Neutrophil (primary cell): ENCODE measurements around the gene AMDHD1.

Source experiments
- H3K27ac ChIP-seq: fragments of 200-600 bp; sonication (generic); 2 replicates; pipeline ENCODE4 v1.5.1; 2016; ENCODE audit warnings: mild to moderate bottlenecking, moderate library complexity
- H3K27me3 ChIP-seq: fragments of 200-600 bp; sonication (generic); 2 replicates; pipeline ENCODE4 v1.6.0; 2016; ENCODE audit warnings: mild to moderate bottlenecking
- H3K36me3 ChIP-seq: fragments of 200-600 bp; sonication (generic); 2 replicates; pipeline ENCODE4 v1.5.1; 2017
- H3K4me1 ChIP-seq, 2 experiments: fragments of 200-600 bp in 1 of 2; sonication (generic) in 1 of 2; 1 replicate in 1 of 2; 2 replicates in 1 of 2; pipeline versions ENCODE4 v1.5.1 to v1.6.1; 2013 to 2016; ENCODE audit warnings: low read depth in 1 of 2, low read length in 1 of 2, mild to moderate bottlenecking in 1 of 2, moderate library complexity in 1 of 2; ENCODE audit not compliant: control insufficient read depth in 1 of 2, insufficient read depth in 1 of 2
- H3K4me3 ChIP-seq, 2 experiments: fragments of 200-600 bp in 1 of 2; sonication (generic) in 1 of 2; 1 replicate in 1 of 2; 2 replicates in 1 of 2; pipeline ENCODE4 v1.5.1; 2013 to 2016; ENCODE audit warnings: low read depth in 1 of 2, low read length in 1 of 2, mild to moderate bottlenecking in 1 of 2, moderate library complexity in 1 of 2
- H3K9me3 ChIP-seq: fragments of 200-600 bp; sonication (generic); 2 replicates; pipeline ENCODE4 v1.5.1; 2016
- CTCF ChIP-seq: fragments of 200-600 bp; sonication (generic); IDR thresholded peaks from 2 replicates; pipeline ENCODE4 v1.5.1; 2016; ENCODE audit warnings: antibody characterized with exemption

The AMDHD1 gene

GRCh38 chr12:96000858-96001257, 57.7 kb downstream of the AMDHD1 start:
- Histone ChIP-seq H3K36me3 (peaks cover 72% of the 10 kb centered on the region), H3K4me1 (peaks cover 28 to 30% of the 10 kb centered on the region in 2 experiments), H3K27ac (peak overlapping the region; percentile 98), H3K4me3 (no peak overlapping the region), H3K9me3 (no peaks in the 10 kb centered on the region), H3K27me3 (no peaks in the 10 kb centered on the region)
- TF ChIP-seq CTCF: no peak

- no peak for TF ChIP-seq CTCF
- Histone ChIP-seq H3K36me3 (peaks cover 99% of the 10 kb centered on the region), H3K4me3 (no peak overlapping the region), H3K27ac (no peak overlapping the region), H3K9me3 (no peaks in the 10 kb centered on the region), H3K4me1 (peaks cover 0 to 4% of the 10 kb centered on the region in 2 experiments), H3K27me3 (no peaks in the 10 kb centered on the region)
Observed at GRCh38 chr12:96006727-96007126, 63.6 kb downstream of the AMDHD1 start.

- H3K36me3 ChIP-seq: peaks cover 99% of the 10 kb centered on the region
Observed at GRCh38 chr12:96007729-96008128, 64.6 kb downstream of the AMDHD1 start.

GRCh38 chr12:96014943-96015599, 71.9 kb downstream of the AMDHD1 start:
- no peaks in the 10 kb centered on the region for H3K4me1 ChIP-seq
- peak overlapping the region; percentile 23 for H3K27ac ChIP-seq
- no peaks in the 10 kb centered on the region for H3K27me3 ChIP-seq
- peaks cover 93% of the 10 kb centered on the region for H3K36me3 ChIP-seq
- no peak overlapping the region for H3K4me3 ChIP-seq
- no peaks in the 10 kb centered on the region for H3K9me3 ChIP-seq
- TF ChIP-seq CTCF: no peak

More at GRCh38 chr12:96007729-96008128, 64.6 kb downstream of the AMDHD1 start:
- H3K4me3 ChIP-seq: no peak overlapping the region
- no peaks in the 10 kb centered on the region for H3K27me3 ChIP-seq
- no peak for TF ChIP-seq CTCF
- peaks cover 0 to 4% of the 10 kb centered on the region in 2 experiments for H3K4me1 ChIP-seq
- no peaks in the 10 kb centered on the region for H3K9me3 ChIP-seq
- peak overlapping the region; percentile 17 for H3K27ac ChIP-seq

GRCh38 chr12:96015672-96016071, 72.5 kb downstream of the AMDHD1 start:
- Histone ChIP-seq H3K36me3 (peaks cover 92% of the 10 kb centered on the region), H3K27ac (no peak overlapping the region), H3K4me3 (no peak overlapping the region), H3K27me3 (no peaks in the 10 kb centered on the region), H3K4me1 (no peaks in the 10 kb centered on the region), H3K9me3 (no peaks in the 10 kb centered on the region)
- TF ChIP-seq CTCF: no peak
